ENCODE results near the gene GAS1. TPM values are rescaled to one million over a fixed set of nuclear protein-coding genes. Genes with fewer than 3 reads are reported as not detected.

The GAS1 gene
- total and polyA plus RNA-seq, 2 donors (not counting 1 experiment from before 2014, with no cell fraction given) = 0.06 to 0.39 TPM

GRCh38 chr9:86966852-86967511, 19.7 kb upstream of the GAS1 start:
- TF ChIP-seq EZH2 (IDR thresholded peaks at IDR 0.05; ENCODE audit: borderline replicate concordance, insufficient read depth, low read depth, low read length, poor library complexity, severe bottlenecking) = no peak
- no peak for TF ChIP-seq CTCF (IDR thresholded peaks at IDR 0.05)
- Mint-ChIP-seq H3K9me3 (ENCODE audit: insufficient read depth) (no peaks in the 10 kb centered on the region), H3K27me3 (peaks cover 3% of the 10 kb centered on the region), H3K4me3 (no peak overlapping the region), H3K4me1 (no peaks in the 10 kb centered on the region), H3K27ac (no peak overlapping the region)
- no peak for ATAC-seq (ENCODE audit: low read depth)
- ChIA-PET CTCF (no interaction called here), POLR2A (no interaction called here)
- Histone ChIP-seq H2AFZ (ENCODE audit: insufficient read depth, low read depth, low read length, poor library complexity, severe bottlenecking) (no peak overlapping the region), H4K20me1 (ENCODE audit: control insufficient read depth, insufficient read depth, low read length, poor library complexity, severe bottlenecking) (no peaks in the 10 kb centered on the region), H3K79me2 (ENCODE audit: control insufficient read depth, insufficient read depth, low read length) (no peaks in the 10 kb centered on the region), H3K36me3 (replicated peaks in 1 of 2; ENCODE audit: control extremely low read depth in 1 of 2, control insufficient read depth in 1 of 2, extremely low read depth in 1 of 2, insufficient read depth in 2 of 2, low read length in 1 of 2) (no peaks in the 10 kb centered on the region), H3K4me2 (replicated peaks; ENCODE audit: low read depth, low read length, poor library complexity, severe bottlenecking) (no peak overlapping the region), H3K4me3 (ENCODE audit: control extremely low read depth in 1 of 5, extremely low read depth in 1 of 5, insufficient read depth in 1 of 5, low read depth in 2 of 5, low read length in 4 of 5) (no peak overlapping the region), H3K27me3 (replicated peaks in 1 of 4; ENCODE audit: control extremely low read depth in 1 of 4, control insufficient read depth in 3 of 4, insufficient read depth in 4 of 4, low read length in 3 of 4) (peaks cover 0 to 4% (median 0%) of the 10 kb centered on the region in 4 experiments), H3K4me1 (ENCODE audit: control insufficient read depth in 2 of 2, insufficient read depth in 2 of 2, low read length in 2 of 2) (no peaks in the 10 kb centered on the region), H3K9me3 (ENCODE audit: control extremely low read depth in 1 of 3, control insufficient read depth in 2 of 3, insufficient read depth in 1 of 3, low read length in 2 of 3) (no peaks in the 10 kb centered on the region), H3K27ac (ENCODE audit: low read length in 2 of 2) (no peak overlapping the region), H3K9ac (ENCODE audit: low read length) (no peak overlapping the region)
- DNase-seq = no peak
- intact Hi-C loops (cut with micrococcal nuclease) = no loop called here
- 90% methylated on average over 3 of the region's 10 CpGs for WGBS (ENCODE audit: insufficient coverage)

GRCh38 chr9:86965636-86966395, 18.5 kb upstream of the GAS1 start:
- Mint-ChIP-seq H3K4me3 (no peak overlapping the region), H3K27me3 (peaks cover 3% of the 10 kb centered on the region), H3K27ac (no peak overlapping the region), H3K4me1 (no peaks in the 10 kb centered on the region), H3K9me3 (ENCODE audit: insufficient read depth) (no peaks in the 10 kb centered on the region)
- no peak overlapping the region for H3K27ac ChIP-seq (ENCODE audit: low read length in 2 of 2)
- intact Hi-C loops (cut with micrococcal nuclease) = no loop called here
- no peaks in the 10 kb centered on the region for H3K9me3 ChIP-seq (ENCODE audit: control extremely low read depth in 1 of 3, control insufficient read depth in 2 of 3, insufficient read depth in 1 of 3, low read length in 2 of 3)
- H3K79me2 ChIP-seq (ENCODE audit: control insufficient read depth, insufficient read depth, low read length) = no peaks in the 10 kb centered on the region
- H3K4me1 ChIP-seq (ENCODE audit: control insufficient read depth in 2 of 2, insufficient read depth in 2 of 2, low read length in 2 of 2) = no peaks in the 10 kb centered on the region
- H2AFZ ChIP-seq (ENCODE audit: insufficient read depth, low read depth, low read length, poor library complexity, severe bottlenecking) = no peak overlapping the region
- no peak for DNase-seq
- TF ChIP-seq CTCF (IDR thresholded peaks at IDR 0.05) = no peak
- TF ChIP-seq EZH2 (IDR thresholded peaks at IDR 0.05; ENCODE audit: borderline replicate concordance, insufficient read depth, low read depth, low read length, poor library complexity, severe bottlenecking) = no peak
- no peaks in the 10 kb centered on the region for H3K36me3 ChIP-seq (replicated peaks in 1 of 2; ENCODE audit: control extremely low read depth in 1 of 2, control insufficient read depth in 1 of 2, extremely low read depth in 1 of 2, insufficient read depth in 2 of 2, low read length in 1 of 2)
- POLR2A ChIA-PET = no interaction called here
- no peak for ATAC-seq (ENCODE audit: low read depth)
- no peak overlapping the region for H3K4me2 ChIP-seq (replicated peaks; ENCODE audit: low read depth, low read length, poor library complexity, severe bottlenecking)
- CTCF ChIA-PET = no interaction called here
- H3K27me3 ChIP-seq (replicated peaks in 1 of 4; ENCODE audit: control extremely low read depth in 1 of 4, control insufficient read depth in 3 of 4, insufficient read depth in 4 of 4, low read length in 3 of 4) = peaks cover 0 to 4% (median 0%) of the 10 kb centered on the region in 4 experiments
- H3K4me3 ChIP-seq (ENCODE audit: control extremely low read depth in 1 of 5, extremely low read depth in 1 of 5, insufficient read depth in 1 of 5, low read depth in 2 of 5, low read length in 4 of 5) = no peak overlapping the region
- 95% methylated on average over 2 of the region's 5 CpGs for WGBS (ENCODE audit: insufficient coverage)
- H4K20me1 ChIP-seq (ENCODE audit: control insufficient read depth, insufficient read depth, low read length, poor library complexity, severe bottlenecking) = no peaks in the 10 kb centered on the region
- H3K9ac ChIP-seq (ENCODE audit: low read length) = no peak overlapping the region

All from B cell (primary cell).